ENCODE measurements around the gene BCAS3.

Gene BCAS3

GRCh38 chr17:61294777-61295176 is 617.1 kb downstream of the BCAS3 start:
- Mint-ChIP-seq H3K4me3 (no peak overlapping the region), H3K36me3 (ENCODE audit: low read depth) (no peaks in the 10 kb centered on the region), H3K27me3 (ENCODE audit: low read depth, poor library complexity) (peaks cover 9% of the 10 kb centered on the region), H3K27ac (no peak overlapping the region), H3K4me1 (peaks cover 54% of the 10 kb centered on the region), H3K9me3 (no peaks in the 10 kb centered on the region)
- no peak for DNase-seq
- TF ChIP-seq, protein P1, sequence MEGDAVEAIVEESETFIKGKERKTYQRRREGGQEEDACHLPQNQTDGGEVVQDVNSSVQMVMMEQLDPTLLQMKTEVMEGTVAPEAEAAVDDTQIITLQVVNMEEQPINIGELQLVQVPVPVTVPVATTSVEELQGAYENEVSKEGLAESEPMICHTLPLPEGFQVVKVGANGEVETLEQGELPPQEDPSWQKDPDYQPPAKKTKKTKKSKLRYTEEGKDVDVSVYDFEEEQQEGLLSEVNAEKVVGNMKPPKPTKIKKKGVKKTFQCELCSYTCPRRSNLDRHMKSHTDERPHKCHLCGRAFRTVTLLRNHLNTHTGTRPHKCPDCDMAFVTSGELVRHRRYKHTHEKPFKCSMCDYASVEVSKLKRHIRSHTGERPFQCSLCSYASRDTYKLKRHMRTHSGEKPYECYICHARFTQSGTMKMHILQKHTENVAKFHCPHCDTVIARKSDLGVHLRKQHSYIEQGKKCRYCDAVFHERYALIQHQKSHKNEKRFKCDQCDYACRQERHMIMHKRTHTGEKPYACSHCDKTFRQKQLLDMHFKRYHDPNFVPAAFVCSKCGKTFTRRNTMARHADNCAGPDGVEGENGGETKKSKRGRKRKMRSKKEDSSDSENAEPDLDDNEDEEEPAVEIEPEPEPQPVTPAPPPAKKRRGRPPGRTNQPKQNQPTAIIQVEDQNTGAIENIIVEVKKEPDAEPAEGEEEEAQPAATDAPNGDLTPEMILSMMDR (IDR thresholded peaks at IDR 0.05), result no peak

DNA sequence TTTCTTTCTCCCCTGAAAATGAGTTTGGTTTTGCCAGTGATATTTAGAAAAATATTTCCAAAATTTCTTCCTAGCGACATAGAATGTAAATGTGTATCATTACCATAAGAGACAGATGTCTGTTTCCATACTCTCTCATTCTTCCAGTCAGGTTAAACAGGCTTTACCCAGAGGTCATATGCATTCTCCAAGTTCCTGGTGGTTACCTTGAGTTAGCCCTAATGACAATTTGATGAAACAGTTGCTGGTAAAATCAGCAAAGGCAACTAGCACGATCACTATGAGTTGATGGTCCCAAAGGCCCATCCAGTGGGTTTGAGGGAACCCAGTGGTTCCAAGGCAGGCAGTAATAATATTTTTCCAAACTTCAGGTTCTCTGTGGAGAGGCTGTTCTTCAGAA is 618.4 kb downstream of the BCAS3 start:
- TF ChIP-seq, protein P1 (IDR thresholded peaks at IDR 0.05), result no peak
- DNase-seq, result no peak
- H3K36me3 Mint-ChIP-seq (ENCODE audit: low read depth), result no peaks in the 10 kb centered on the region
- H3K27ac Mint-ChIP-seq, result no peak overlapping the region
- peaks cover 52% of the 10 kb centered on the region for H3K4me1 Mint-ChIP-seq
- H3K27me3 Mint-ChIP-seq (ENCODE audit: low read depth, poor library complexity), result peaks cover 5% of the 10 kb centered on the region
- no peak overlapping the region for H3K4me3 Mint-ChIP-seq
- no peaks in the 10 kb centered on the region for H3K9me3 Mint-ChIP-seq

GRCh38 chr17:61299517-61300513 is 622.2 kb downstream of the BCAS3 start:
- Mint-ChIP-seq H3K9me3 (no peaks in the 10 kb centered on the region), H3K27ac (peak overlapping the region; percentile 7), H3K4me3 (no peak overlapping the region), H3K4me1 (peaks cover 45% of the 10 kb centered on the region), H3K36me3 (ENCODE audit: low read depth) (no peaks in the 10 kb centered on the region), H3K27me3 (ENCODE audit: low read depth, poor library complexity) (peaks cover 17% of the 10 kb centered on the region)
- no peak for DNase-seq
- TF ChIP-seq, protein P1 (IDR thresholded peaks at IDR 0.05), result no peak

DNA sequence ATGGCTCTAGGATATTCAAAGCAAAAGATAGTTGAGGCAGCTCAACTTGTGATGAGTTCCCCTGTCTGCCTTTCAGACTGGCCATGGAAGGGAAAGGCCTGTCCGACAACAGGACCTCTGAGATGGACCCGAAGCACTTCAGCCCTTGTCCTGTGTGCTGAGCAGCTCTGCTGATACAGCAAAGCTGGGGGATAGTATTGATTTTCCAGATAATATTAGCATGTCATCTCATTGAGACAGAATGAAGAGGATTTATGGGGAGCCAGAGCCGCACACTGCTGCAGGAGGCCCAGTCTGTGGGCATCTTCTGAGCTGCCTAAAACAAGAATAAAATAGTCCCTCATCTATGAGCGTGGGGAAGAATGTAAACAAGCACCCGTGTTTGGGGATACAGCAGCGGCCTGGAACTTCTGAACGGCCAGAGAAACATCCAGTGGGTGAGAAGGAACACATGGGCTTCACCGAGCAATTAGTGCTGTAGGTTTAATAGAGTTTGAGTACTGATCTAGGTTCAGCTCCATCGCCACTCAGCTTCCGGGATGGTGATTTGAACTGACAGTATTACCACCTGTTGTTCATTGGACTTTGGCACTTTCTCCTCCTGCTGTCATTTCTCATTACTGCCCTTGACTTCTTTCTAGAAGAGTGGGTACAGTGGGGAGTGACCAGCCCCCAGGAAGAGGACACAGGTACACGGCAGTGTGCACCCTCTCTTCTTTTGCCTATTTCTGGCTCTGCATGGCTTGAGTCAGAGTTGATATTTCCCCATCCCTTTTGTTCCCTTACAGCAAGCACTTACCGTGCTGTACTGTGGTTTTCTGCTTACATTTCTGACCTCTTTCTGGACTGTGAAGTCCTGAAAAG is 625.5 kb downstream of the BCAS3 start:
- no peak overlapping the region for H3K27ac Mint-ChIP-seq
- TF ChIP-seq, protein P1 (IDR thresholded peaks at IDR 0.05), result no peak
- H3K9me3 Mint-ChIP-seq, result no peaks in the 10 kb centered on the region
- no peaks in the 10 kb centered on the region for H3K36me3 Mint-ChIP-seq (ENCODE audit: low read depth)
- H3K4me1 Mint-ChIP-seq, result peaks cover 29% of the 10 kb centered on the region
- peaks cover 12% of the 10 kb centered on the region for H3K27me3 Mint-ChIP-seq (ENCODE audit: low read depth, poor library complexity)
- no peak overlapping the region for H3K4me3 Mint-ChIP-seq
- no peak for DNase-seq

DNA sequence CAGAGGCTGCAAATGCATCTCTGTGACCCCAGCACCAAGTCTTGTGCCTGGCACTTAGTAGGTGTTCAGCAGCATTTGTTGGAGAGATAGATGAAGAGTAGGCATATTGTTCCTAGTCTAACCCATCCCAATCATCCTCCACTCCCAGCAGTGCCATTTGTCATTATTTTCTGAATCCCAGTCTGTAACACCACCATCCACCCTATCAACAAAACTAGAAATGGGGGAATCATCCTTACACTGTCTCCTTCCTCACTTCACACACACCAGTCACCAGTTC is 626.1 kb downstream of the BCAS3 start:
- peaks cover 35% of the 10 kb centered on the region for H3K4me1 Mint-ChIP-seq
- DNase-seq, result no peak
- no peak overlapping the region for H3K27ac Mint-ChIP-seq
- no peaks in the 10 kb centered on the region for H3K36me3 Mint-ChIP-seq (ENCODE audit: low read depth)
- peaks cover 12% of the 10 kb centered on the region for H3K27me3 Mint-ChIP-seq (ENCODE audit: low read depth, poor library complexity)
- H3K4me3 Mint-ChIP-seq, result no peak overlapping the region
- H3K9me3 Mint-ChIP-seq, result no peaks in the 10 kb centered on the region
- TF ChIP-seq, protein P1 (IDR thresholded peaks at IDR 0.05), result no peak

All from nephron progenitor cell (in vitro differentiated cells).